Suprapubic skin (tissue), 4 donors: ENCODE data around the gene ACTL10. TPM values are rescaled to one million over a fixed set of nuclear protein-coding genes. Genes with fewer than 3 reads are reported as not detected.

Experiments used
- DNase-seq, 2 donors: peaks; one replicate each; pipeline ENCODE4 v3.0.0-alpha.2; 2019; ENCODE audit warnings: low spot score in 2 of 2
- H3K27ac ChIP-seq: fragments of 200-600 bp; sonication (generic); one replicate; pipeline ENCODE4 v1.5.1; 2019
- H3K27me3 ChIP-seq: fragments of 200-600 bp; sonication (generic); one replicate; pipeline ENCODE4 v1.5.1; 2019
- H3K36me3 ChIP-seq: fragments of 200-600 bp; sonication (generic); one replicate; pipeline ENCODE4 v1.5.1; 2019
- H3K4me1 ChIP-seq: fragments of 200-600 bp; sonication (generic); one replicate; pipeline ENCODE4 v1.5.1; 2019
- H3K4me3 ChIP-seq: fragments of 200-600 bp; sonication (generic); one replicate; pipeline ENCODE4 v1.5.1; 2019; ENCODE audit warnings: mild to moderate bottlenecking
- H3K9me3 ChIP-seq: fragments of 200-600 bp; sonication (generic); one replicate; pipeline ENCODE4 v1.5.1; 2019
- EP300 ChIP-seq: sonication (generic); formaldehyde crosslinking; IDR thresholded peaks from one replicate; pipeline ENCODE4 v1.6.1; 2017; ENCODE audit warnings: antibody characterized with exemption
- POLR2A ChIP-seq, 2 donors: fragments of 450-650 bp; IDR thresholded peaks; one replicate each; pipeline ENCODE4 v1.6.1; 2017; ENCODE audit warnings: antibody characterized with exemption in 2 of 2, mild to moderate bottlenecking in 2 of 2, moderate library complexity in 2 of 2
- POLR2AphosphoS5 ChIP-seq, 3 donors: sonication (generic); formaldehyde crosslinking; IDR thresholded peaks; one replicate each; pipeline ENCODE4 v1.6.1; 2017; ENCODE audit warnings: antibody characterized with exemption in 3 of 3
- WGBS: methylation state at CpG from one replicate; pipeline ENCODE4 v1.1.5; 2018; 5-methylcytosine and 5-hydroxymethylcytosine counted together
- total RNA-seq, 4 donors: library from RNA; depleted of rRNA; stranded (reverse); fragments of >200 nt; gene quantifications; one replicate each; pipeline ENCODE4 v1.1.0, GENCODE V29; 2016
- TF ChIP-seq, protein P1 (sequence below), 2 donors: fragments of 200-600 bp in 1 of 2; fragments of 450-650 bp in 1 of 2; sonication (generic) in 1 of 2; IDR thresholded peaks; one replicate each; pipeline ENCODE4 v1.5.1; 2016 to 2019; ENCODE audit warnings: antibody characterized with exemption in 2 of 2, mild to moderate bottlenecking in 1 of 2, moderate library complexity in 1 of 2

The ACTL10 gene
- total RNA-seq, 4 donors from 2014 or later: 1.3 to 4.9 (median 3.0) TPM

- TF ChIP-seq, protein P1, sequence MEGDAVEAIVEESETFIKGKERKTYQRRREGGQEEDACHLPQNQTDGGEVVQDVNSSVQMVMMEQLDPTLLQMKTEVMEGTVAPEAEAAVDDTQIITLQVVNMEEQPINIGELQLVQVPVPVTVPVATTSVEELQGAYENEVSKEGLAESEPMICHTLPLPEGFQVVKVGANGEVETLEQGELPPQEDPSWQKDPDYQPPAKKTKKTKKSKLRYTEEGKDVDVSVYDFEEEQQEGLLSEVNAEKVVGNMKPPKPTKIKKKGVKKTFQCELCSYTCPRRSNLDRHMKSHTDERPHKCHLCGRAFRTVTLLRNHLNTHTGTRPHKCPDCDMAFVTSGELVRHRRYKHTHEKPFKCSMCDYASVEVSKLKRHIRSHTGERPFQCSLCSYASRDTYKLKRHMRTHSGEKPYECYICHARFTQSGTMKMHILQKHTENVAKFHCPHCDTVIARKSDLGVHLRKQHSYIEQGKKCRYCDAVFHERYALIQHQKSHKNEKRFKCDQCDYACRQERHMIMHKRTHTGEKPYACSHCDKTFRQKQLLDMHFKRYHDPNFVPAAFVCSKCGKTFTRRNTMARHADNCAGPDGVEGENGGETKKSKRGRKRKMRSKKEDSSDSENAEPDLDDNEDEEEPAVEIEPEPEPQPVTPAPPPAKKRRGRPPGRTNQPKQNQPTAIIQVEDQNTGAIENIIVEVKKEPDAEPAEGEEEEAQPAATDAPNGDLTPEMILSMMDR (IDR thresholded peaks at IDR 0.05): no peak
- TF ChIP-seq POLR2AphosphoS5 (IDR thresholded peaks at IDR 0.05) (no peak), POLR2A (IDR thresholded peaks at IDR 0.05) (no peak), EP300 (no peak)
- Histone ChIP-seq H3K4me3 (no peak overlapping the region), H3K27me3 (no peaks in the 10 kb centered on the region), H3K9me3 (no peaks in the 10 kb centered on the region), H3K27ac (no peak overlapping the region), H3K4me1 (peaks cover 6% of the 10 kb centered on the region), H3K36me3 (peaks cover 12% of the 10 kb centered on the region)
- DNase-seq: no peak
- 75% methylated on average over 17 of the region's 27 CpGs for WGBS
Measured at GRCh38 chr20:33701629-33702450, 35.1 kb downstream of the ACTL10 start.

- H3K4me1 ChIP-seq: no peaks in the 10 kb centered on the region
- H3K27me3 ChIP-seq: no peaks in the 10 kb centered on the region
- TF ChIP-seq EP300: no peak
- TF ChIP-seq POLR2AphosphoS5 (IDR thresholded peaks at IDR 0.05): no peak
- TF ChIP-seq POLR2A (IDR thresholded peaks at IDR 0.05): no peak
- TF ChIP-seq, protein P1 (IDR thresholded peaks at IDR 0.05): no peak
- no peaks in the 10 kb centered on the region for H3K9me3 ChIP-seq
- no peak overlapping the region for H3K27ac ChIP-seq
- DNase-seq: no peak
- WGBS: 57% methylated on average over 2 of the region's 5 CpGs
- H3K4me3 ChIP-seq: no peak overlapping the region
- H3K36me3 ChIP-seq: peaks cover 21% of the 10 kb centered on the region
Measured at GRCh38 chr20:33702861-33703260, 36.1 kb downstream of the ACTL10 start.

GRCh38 chr20:33703498-33704137 lies 36.9 kb downstream of the ACTL10 start:
- WGBS: 85% methylated on average over 8 of the region's 8 CpGs

GRCh38 chr20:33704197-33704924 lies 37.6 kb downstream of the ACTL10 start:
- Histone ChIP-seq H3K36me3 (peaks cover 21% of the 10 kb centered on the region), H3K4me3 (no peak overlapping the region), H3K4me1 (no peaks in the 10 kb centered on the region), H3K27ac (no peak overlapping the region), H3K27me3 (no peaks in the 10 kb centered on the region), H3K9me3 (no peaks in the 10 kb centered on the region)
- TF ChIP-seq POLR2A (IDR thresholded peaks at IDR 0.05) (no peak), EP300 (no peak), POLR2AphosphoS5 (IDR thresholded peaks at IDR 0.05) (no peak)
- TF ChIP-seq, protein P1 (IDR thresholded peaks at IDR 0.05): no peak
- DNase-seq: no peak
- 93% methylated on average over 10 of the region's 11 CpGs for WGBS

More at GRCh38 chr20:33703498-33704137, 36.9 kb downstream of the ACTL10 start:
- Histone ChIP-seq H3K27me3 (no peaks in the 10 kb centered on the region), H3K36me3 (peaks cover 21% of the 10 kb centered on the region), H3K4me3 (no peak overlapping the region), H3K27ac (no peak overlapping the region), H3K4me1 (no peaks in the 10 kb centered on the region), H3K9me3 (no peaks in the 10 kb centered on the region)
- no peak for DNase-seq
- TF ChIP-seq POLR2A (IDR thresholded peaks at IDR 0.05): no peak
- no peak for TF ChIP-seq EP300
- no peak for TF ChIP-seq POLR2AphosphoS5 (IDR thresholded peaks at IDR 0.05)
- TF ChIP-seq, protein P1 (IDR thresholded peaks at IDR 0.05): no peak

GRCh38 chr20:33707668-33708067 lies 40.9 kb downstream of the ACTL10 start:
- Histone ChIP-seq H3K9me3 (no peaks in the 10 kb centered on the region), H3K27ac (no peak overlapping the region), H3K36me3 (peaks cover 44% of the 10 kb centered on the region), H3K4me3 (no peak overlapping the region), H3K27me3 (no peaks in the 10 kb centered on the region), H3K4me1 (peaks cover 5% of the 10 kb centered on the region)
- 84% methylated on average over 11 of the region's 11 CpGs for WGBS
- TF ChIP-seq, protein P1 (IDR thresholded peaks at IDR 0.05): no peak
- TF ChIP-seq POLR2A (IDR thresholded peaks at IDR 0.05) (no peak), EP300 (no peak), POLR2AphosphoS5 (IDR thresholded peaks at IDR 0.05) (no peak)
- DNase-seq: no peak
